Karpas-422 (cell line): Measurements from ENCODE around the gene GATAD2B. TPM values are rescaled to one million over a fixed set of nuclear protein-coding genes. Genes with fewer than 3 reads are reported as not detected.

Experiments
- DNase-seq: peaks from one replicate; pipeline ENCODE4 v3.0.0-alpha.2; 2015
- H2AFZ ChIP-seq: fragments of 200-600 bp; sonication (generic); 2 replicates; pipeline ENCODE4 v1.6.1; 2014; ENCODE audit warnings: antibody characterized with exemption, low read length, mixed read lengths
- H3K27ac ChIP-seq: fragments of 200-600 bp; sonication (generic); 2 replicates; pipeline ENCODE4 v1.5.1; 2014; ENCODE audit warnings: mild to moderate bottlenecking, low read length, moderate library complexity
- H3K27me3 ChIP-seq: fragments of 200-600 bp; sonication (generic); 2 replicates; pipeline ENCODE4 v1.6.1; 2014; ENCODE audit warnings: low read length, mixed read lengths
- H3K36me3 ChIP-seq: fragments of 200-600 bp; sonication (generic); 2 replicates; pipeline ENCODE4 v1.6.1; 2014; ENCODE audit warnings: low read length, mixed read lengths; ENCODE audit not compliant: insufficient read depth
- H3K4me1 ChIP-seq: fragments of 200-600 bp; sonication (generic); 2 replicates; pipeline ENCODE4 v1.6.1; 2014; ENCODE audit warnings: mild to moderate bottlenecking, low read length, mixed read lengths
- H3K4me2 ChIP-seq: fragments of 200-600 bp; sonication (generic); 2 replicates; pipeline ENCODE4 v1.6.1; 2014; ENCODE audit warnings: low read length, low read depth, mild to moderate bottlenecking; ENCODE audit not compliant: poor library complexity, severe bottlenecking
- H3K4me3 ChIP-seq: fragments of 200-600 bp; sonication (generic); 2 replicates; pipeline ENCODE4 v1.5.1; 2014; ENCODE audit warnings: mild to moderate bottlenecking, antibody characterized with exemption, low read length, mixed read lengths
- H3K79me2 ChIP-seq: fragments of 200-600 bp; sonication (generic); 2 replicates; pipeline ENCODE4 v1.6.1; 2014; ENCODE audit warnings: mild to moderate bottlenecking, low read length, mixed read lengths
- H3K9ac ChIP-seq: fragments of 200-600 bp; sonication (generic); 2 replicates; pipeline ENCODE4 v1.6.0; 2014; ENCODE audit warnings: low read length
- H3K9me2 ChIP-seq: fragments of 200-600 bp; sonication (generic), shearing (Covaris generic); replicated peaks from 2 replicates; pipeline ENCODE4 v1.6.0; 2014; ENCODE audit warnings: mild to moderate bottlenecking, low read length, moderate library complexity; ENCODE audit not compliant: insufficient read depth
- H3K9me3 ChIP-seq: fragments of 300-700, 200-600 bp; sonication (generic); 2 replicates; pipeline ENCODE4 v1.6.1; 2014; ENCODE audit warnings: low read length, mixed read lengths
- H4K20me1 ChIP-seq: fragments of 200-600 bp; sonication (generic); 2 replicates; pipeline ENCODE4 v1.6.1; 2014; ENCODE audit warnings: mild to moderate bottlenecking, antibody characterized with exemption, low read length, low read depth; ENCODE audit not compliant: insufficient read depth
- total RNA-seq: library from RNA; depleted of rRNA; stranded (reverse); fragments of >200 nt; shearing (Covaris generic); gene quantifications from 2 replicates; pipeline ENCODE4 v1.2.3, GENCODE V29; 2014; ENCODE audit warnings: low replicate concordance

Gene GATAD2B
- total RNA-seq, 1 experiment from 2014 or later = 21.8 TPM

GRCh38 chr1:153882296-153882912 is 40.4 kb downstream of the GATAD2B start:
- DNase-seq = no peak
- no peak overlapping the region for H3K4me3 ChIP-seq
- peaks cover 95% of the 10 kb centered on the region for H3K79me2 ChIP-seq
- peak overlapping the region; percentile 70 for H3K27ac ChIP-seq
- no peaks in the 10 kb centered on the region for H3K27me3 ChIP-seq
- H4K20me1 ChIP-seq = no peaks in the 10 kb centered on the region; the same call in 1 of the 2 replicates
- no peak overlapping the region for H2AFZ ChIP-seq
- no peak overlapping the region for H3K4me2 ChIP-seq
- peaks cover 7% of the 10 kb centered on the region for H3K36me3 ChIP-seq
- peaks cover 49% of the 10 kb centered on the region for H3K4me1 ChIP-seq
- H3K9me2 ChIP-seq = no peaks in the 10 kb centered on the region
- no peaks in the 10 kb centered on the region for H3K9me3 ChIP-seq
- no peak overlapping the region for H3K9ac ChIP-seq

- Histone ChIP-seq H4K20me1 (no peaks in the 10 kb centered on the region; the same call in 1 of the 2 replicates), H3K27ac (no peak overlapping the region), H3K9ac (no peak overlapping the region)
Measured at GRCh38 chr1:153881751-153882150, 41.0 kb downstream of the GATAD2B start.

GRCh38 chr1:153880962-153881361 is 41.8 kb downstream of the GATAD2B start:
- no peak overlapping the region for H2AFZ ChIP-seq
- no peaks in the 10 kb centered on the region for H3K27me3 ChIP-seq
- H3K4me2 ChIP-seq = no peak overlapping the region
- no peak overlapping the region for H3K4me3 ChIP-seq
- H3K9me3 ChIP-seq = no peaks in the 10 kb centered on the region
- no peak for DNase-seq
- H3K79me2 ChIP-seq = peaks cover 94% of the 10 kb centered on the region
- H3K27ac ChIP-seq = no peak overlapping the region
- no peaks in the 10 kb centered on the region for H3K9me2 ChIP-seq
- no peak overlapping the region for H3K9ac ChIP-seq
- no peaks in the 10 kb centered on the region for H3K36me3 ChIP-seq
- H4K20me1 ChIP-seq = no peaks in the 10 kb centered on the region; the same call in 1 of the 2 replicates
- H3K4me1 ChIP-seq = peaks cover 39% of the 10 kb centered on the region

More at GRCh38 chr1:153881751-153882150, 41.0 kb downstream of the GATAD2B start:
- Histone ChIP-seq H3K27me3 (no peaks in the 10 kb centered on the region), H3K4me3 (no peak overlapping the region), H3K79me2 (peaks cover 95% of the 10 kb centered on the region), H2AFZ (no peak overlapping the region), H3K4me2 (no peak overlapping the region), H3K9me2 (no peaks in the 10 kb centered on the region), H3K36me3 (peaks cover under 1% of the 10 kb centered on the region; the same call in 1 of the 2 replicates), H3K4me1 (peaks cover 43% of the 10 kb centered on the region), H3K9me3 (no peaks in the 10 kb centered on the region)
- DNase-seq = no peak

- Histone ChIP-seq H4K20me1 (no peaks in the 10 kb centered on the region; the same call in none of the 2 replicates), H3K36me3 (no peaks in the 10 kb centered on the region)
Measured at GRCh38 chr1:153880024-153880423, 42.7 kb downstream of the GATAD2B start.

GRCh38 chr1:153877112-153877511 is 45.7 kb downstream of the GATAD2B start:
- H3K36me3 ChIP-seq = no peaks in the 10 kb centered on the region
- no peak overlapping the region for H2AFZ ChIP-seq
- H3K79me2 ChIP-seq = peaks cover 97% of the 10 kb centered on the region
- no peak for DNase-seq
- H4K20me1 ChIP-seq = no peaks in the 10 kb centered on the region; the same call in 1 of the 2 replicates
- no peaks in the 10 kb centered on the region for H3K9me2 ChIP-seq
- H3K4me2 ChIP-seq = no peak overlapping the region
- H3K27ac ChIP-seq = no peak overlapping the region
- no peak overlapping the region for H3K9ac ChIP-seq
- H3K27me3 ChIP-seq = no peaks in the 10 kb centered on the region
- H3K9me3 ChIP-seq = no peaks in the 10 kb centered on the region
- H3K4me3 ChIP-seq = no peak overlapping the region
- H3K4me1 ChIP-seq = peaks cover 15% of the 10 kb centered on the region

More at GRCh38 chr1:153880024-153880423, 42.7 kb downstream of the GATAD2B start:
- Histone ChIP-seq H3K27ac (no peak overlapping the region), H3K27me3 (no peaks in the 10 kb centered on the region), H3K4me3 (no peak overlapping the region), H3K79me2 (peaks cover 95% of the 10 kb centered on the region), H3K4me2 (no peak overlapping the region), H2AFZ (no peak overlapping the region), H3K4me1 (peaks cover 33% of the 10 kb centered on the region), H3K9me3 (no peaks in the 10 kb centered on the region), H3K9ac (no peak overlapping the region), H3K9me2 (no peaks in the 10 kb centered on the region)
- DNase-seq = no peak

GRCh38 chr1:153872934-153873333 is 49.8 kb downstream of the GATAD2B start:
- Histone ChIP-seq H3K27me3 (no peaks in the 10 kb centered on the region), H3K9me3 (no peaks in the 10 kb centered on the region), H4K20me1 (no peaks in the 10 kb centered on the region; the same call in 1 of the 2 replicates), H3K4me2 (no peak overlapping the region), H3K27ac (no peak overlapping the region), H3K36me3 (no peaks in the 10 kb centered on the region), H3K9me2 (no peaks in the 10 kb centered on the region), H3K4me1 (peaks cover 13% of the 10 kb centered on the region), H3K79me2 (peaks cover 97% of the 10 kb centered on the region), H2AFZ (no peak overlapping the region), H3K4me3 (no peak overlapping the region), H3K9ac (no peak overlapping the region)
- no peak for DNase-seq

- H3K36me3 ChIP-seq = no peaks in the 10 kb centered on the region
- peaks cover 97% of the 10 kb centered on the region for H3K79me2 ChIP-seq
- no peak overlapping the region for H2AFZ ChIP-seq
- no peaks in the 10 kb centered on the region for H3K9me2 ChIP-seq
- H3K4me1 ChIP-seq = peaks cover 13% of the 10 kb centered on the region
- no peaks in the 10 kb centered on the region for H3K27me3 ChIP-seq
- no peak overlapping the region for H3K4me2 ChIP-seq
- no peaks in the 10 kb centered on the region; the same call in 1 of the 2 replicates for H4K20me1 ChIP-seq
- no peaks in the 10 kb centered on the region for H3K9me3 ChIP-seq
- H3K9ac ChIP-seq = no peak overlapping the region
- H3K4me3 ChIP-seq = no peak overlapping the region
- no peak overlapping the region for H3K27ac ChIP-seq
- DNase-seq = no peak
Measured at GRCh38 chr1:153872331-153872730, 50.4 kb downstream of the GATAD2B start.

GRCh38 chr1:153869486-153869885 is 53.3 kb downstream of the GATAD2B start:
- no peaks in the 10 kb centered on the region for H3K36me3 ChIP-seq
- H3K4me1 ChIP-seq = peaks cover 13% of the 10 kb centered on the region
- H3K4me2 ChIP-seq = no peak overlapping the region
- H3K9me2 ChIP-seq = no peaks in the 10 kb centered on the region
- H2AFZ ChIP-seq = no peak overlapping the region
- H3K9ac ChIP-seq = no peak overlapping the region
- DNase-seq = peak; percentile 57
- no peaks in the 10 kb centered on the region for H3K9me3 ChIP-seq
- no peak overlapping the region for H3K4me3 ChIP-seq
- H3K79me2 ChIP-seq = peaks cover 98% of the 10 kb centered on the region
- no peaks in the 10 kb centered on the region for H4K20me1 ChIP-seq
- H3K27ac ChIP-seq = no peak overlapping the region
- H3K27me3 ChIP-seq = no peaks in the 10 kb centered on the region
